ENCODE measurements around the gene RNASEH2A.
"Not testable (repeated sequence)": the region's sequence is repeated elsewhere in the genome, so short reads cannot be mapped to it uniquely, and the experiment has no call there.

Gene RNASEH2A

DNA sequence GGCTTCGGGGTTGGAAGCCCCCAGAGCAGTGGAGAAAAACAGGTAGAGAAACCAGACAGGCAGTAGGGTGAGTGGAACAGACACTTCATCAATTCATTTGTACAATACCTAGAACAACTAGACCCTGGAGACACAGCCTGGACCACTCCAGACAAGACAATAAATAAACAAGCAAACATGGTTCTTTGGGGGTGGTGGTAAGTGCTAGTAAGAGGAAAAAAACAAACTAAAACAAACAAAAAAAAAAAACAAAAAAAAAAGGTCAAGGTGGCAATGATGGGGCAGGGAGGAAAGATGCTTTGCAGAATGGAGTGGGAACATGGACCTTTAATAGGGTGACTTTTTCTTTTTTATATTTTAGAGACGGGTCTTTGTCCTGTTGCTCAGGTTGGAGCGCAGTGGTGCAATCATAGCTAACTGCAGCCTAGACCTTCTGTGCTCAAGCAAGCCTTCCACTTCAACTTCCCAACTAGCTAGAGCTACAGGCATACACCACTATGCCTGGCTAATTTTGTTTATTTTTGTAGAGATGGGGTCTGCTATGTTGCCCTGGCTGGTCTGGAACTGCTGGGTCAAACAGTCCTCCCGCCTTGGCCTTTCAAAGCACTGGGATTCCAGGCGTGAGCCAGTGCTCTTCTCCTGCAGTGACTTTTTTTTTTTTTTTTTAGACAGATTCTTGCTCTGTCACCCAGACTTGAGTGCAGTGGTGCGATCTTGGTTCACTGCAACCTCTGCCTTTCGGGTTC lies 12.0 kb upstream of the RNASEH2A start:
- no peak for DNase-seq

DNA sequence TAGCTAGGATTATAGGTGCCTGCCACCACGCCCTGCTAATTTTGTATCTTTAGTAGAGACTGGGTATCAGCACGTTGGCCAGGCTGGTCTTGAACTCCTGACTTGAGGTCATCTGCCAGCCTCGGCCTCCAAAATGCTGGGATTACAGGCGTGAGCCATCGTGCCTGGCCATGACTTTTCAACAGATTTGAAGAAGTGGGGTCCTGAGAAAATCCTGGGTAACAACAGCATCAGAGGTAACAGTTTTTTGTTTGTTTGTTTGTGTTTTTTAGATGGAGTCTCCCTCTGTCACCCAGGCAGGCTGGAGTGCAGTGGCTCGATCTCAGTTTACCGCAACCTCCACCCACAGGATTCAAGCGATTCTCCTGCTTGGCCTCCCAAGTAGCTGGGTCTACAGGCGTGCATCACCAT lies 11.4 kb upstream of the RNASEH2A start:
- no peak for DNase-seq

DNA sequence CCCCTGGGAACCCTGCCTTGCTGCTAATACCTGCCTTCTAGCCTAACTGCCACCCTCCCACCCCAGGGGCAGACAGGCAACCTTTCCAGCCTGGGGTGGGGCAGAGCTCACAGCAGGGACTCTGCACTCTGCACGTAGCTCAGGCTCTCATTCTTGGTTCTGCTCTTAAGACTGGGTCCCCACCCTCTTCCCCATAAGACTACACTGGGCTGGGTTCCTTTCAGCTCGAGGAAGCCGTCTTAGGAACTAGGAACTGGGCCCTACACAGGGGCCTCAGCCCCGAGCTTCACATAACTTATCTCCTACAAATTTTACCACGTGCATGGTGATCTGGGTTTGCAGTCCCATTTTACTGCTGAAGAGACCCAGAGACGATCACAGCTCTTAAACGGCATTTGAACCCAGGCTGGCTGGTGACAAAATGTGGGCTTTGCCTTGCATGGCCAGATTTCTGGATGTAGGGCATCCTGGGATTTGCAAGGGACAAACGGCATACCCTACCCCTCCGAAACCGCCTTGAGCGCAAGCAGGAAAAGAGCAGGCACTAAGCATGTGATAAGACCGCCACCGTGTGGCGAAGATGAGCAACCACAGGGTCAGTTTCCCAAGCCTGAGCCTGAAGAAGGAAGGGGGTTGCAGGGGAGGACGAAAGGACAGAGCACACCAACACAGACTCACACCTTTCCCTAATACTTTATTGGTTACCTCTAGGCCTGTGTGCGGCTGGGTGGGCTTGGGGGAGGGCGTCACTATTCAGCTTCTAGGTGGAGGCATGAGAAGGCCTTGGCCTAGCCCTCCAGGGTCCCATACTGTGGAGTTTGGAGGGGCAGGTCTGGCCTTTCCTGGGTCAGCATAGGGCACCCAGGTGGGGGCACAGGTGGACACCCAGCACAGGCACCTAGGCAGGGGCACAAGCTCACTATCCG lies 10.0 kb upstream of the RNASEH2A start:
- DNase-seq: peak; percentile 54

DNA sequence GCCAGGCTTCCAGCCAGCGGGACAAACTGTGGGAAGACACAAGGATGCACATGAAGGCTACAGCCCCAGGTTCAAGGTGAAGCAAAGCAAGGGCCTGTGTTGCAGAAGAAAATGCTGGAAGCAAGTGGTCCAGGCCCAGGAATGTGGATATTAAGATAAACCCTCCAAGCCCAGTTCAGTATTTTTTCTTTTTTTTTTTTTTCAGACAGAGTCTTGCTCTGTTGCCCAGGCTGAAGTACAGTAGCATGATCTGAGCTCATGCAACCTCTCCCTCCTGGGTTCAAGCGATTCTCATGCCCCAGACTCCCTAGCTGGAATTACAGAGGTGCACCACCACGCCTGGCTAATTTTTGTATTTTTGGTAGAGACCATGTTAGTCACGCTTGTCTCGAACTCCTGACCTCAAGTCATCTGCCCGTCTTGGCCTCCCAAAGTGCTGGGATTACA lies 9.2 kb upstream of the RNASEH2A start:
- no peak for DNase-seq

DNA sequence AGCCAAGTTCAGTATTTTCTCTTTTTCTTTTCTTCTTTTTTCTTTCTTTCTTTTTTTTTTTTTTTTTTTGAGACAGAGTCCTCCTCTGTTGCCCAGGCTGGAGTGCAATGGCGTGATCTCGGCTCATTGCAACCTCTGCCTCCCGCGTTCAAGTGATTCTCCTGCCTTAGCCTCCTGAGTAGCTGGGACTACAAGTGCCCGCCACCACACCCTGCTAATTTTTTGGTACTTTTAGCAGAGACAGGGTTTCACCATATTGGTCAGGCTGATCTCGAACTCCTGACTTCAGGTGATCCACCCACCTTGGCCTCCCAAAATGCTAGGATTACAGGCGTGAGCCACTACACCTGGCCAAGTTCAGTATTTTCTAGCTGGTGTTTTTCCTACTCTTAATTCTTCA lies 8.8 kb upstream of the RNASEH2A start:
- DNase-seq: not testable (repeated sequence)

DNA sequence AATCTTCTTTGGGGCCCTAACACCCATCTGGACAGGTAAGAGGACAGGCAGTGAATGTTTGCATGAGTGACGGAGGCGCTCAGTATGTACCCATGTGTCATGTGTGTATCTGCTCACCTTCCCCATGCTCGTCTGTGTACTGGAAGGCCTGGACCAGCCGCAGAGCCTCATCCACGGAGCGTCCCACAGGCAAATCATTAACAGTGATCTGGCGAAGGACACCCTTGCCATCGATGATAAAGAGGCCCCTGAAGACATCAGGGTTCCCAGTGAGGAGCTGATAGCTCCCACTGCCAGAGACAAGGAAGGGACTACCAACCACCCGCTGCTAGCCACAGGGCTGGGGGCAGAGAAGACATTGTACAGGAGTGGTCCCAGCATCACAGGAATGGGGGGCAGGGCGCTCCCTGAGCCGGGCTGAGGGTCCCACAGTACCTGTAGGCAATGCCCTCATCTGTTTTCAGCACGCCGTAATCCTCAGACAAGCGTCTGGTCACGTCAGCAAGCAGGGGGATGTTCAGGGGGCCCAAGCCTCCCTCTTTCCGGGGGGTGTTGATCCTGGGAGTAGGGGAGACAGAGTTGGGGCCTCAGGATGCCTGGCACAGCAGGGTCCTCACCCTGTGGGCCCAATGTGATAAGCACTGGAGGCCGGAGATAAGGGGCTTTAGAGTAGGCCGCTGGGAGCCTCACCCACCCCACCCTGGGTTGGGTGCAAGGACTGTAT lies 6.5 kb upstream of the RNASEH2A start:
- DNase-seq: no peak

DNA sequence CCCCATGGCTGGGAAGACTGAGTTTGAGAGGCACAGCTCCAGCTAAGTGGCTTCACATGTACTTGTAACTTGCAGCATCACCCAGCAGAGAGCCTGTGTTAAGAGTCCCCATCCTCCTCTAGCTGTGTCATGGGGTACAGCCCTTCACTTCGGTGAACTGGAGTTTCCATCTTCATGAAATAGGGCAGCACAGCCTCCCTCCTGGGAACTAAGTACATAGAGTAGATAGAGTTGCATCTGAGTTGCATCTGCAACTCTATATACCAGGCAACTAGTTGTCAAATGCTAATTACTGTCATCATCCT lies 6.0 kb upstream of the RNASEH2A start:
- DNase-seq: no peak

DNA sequence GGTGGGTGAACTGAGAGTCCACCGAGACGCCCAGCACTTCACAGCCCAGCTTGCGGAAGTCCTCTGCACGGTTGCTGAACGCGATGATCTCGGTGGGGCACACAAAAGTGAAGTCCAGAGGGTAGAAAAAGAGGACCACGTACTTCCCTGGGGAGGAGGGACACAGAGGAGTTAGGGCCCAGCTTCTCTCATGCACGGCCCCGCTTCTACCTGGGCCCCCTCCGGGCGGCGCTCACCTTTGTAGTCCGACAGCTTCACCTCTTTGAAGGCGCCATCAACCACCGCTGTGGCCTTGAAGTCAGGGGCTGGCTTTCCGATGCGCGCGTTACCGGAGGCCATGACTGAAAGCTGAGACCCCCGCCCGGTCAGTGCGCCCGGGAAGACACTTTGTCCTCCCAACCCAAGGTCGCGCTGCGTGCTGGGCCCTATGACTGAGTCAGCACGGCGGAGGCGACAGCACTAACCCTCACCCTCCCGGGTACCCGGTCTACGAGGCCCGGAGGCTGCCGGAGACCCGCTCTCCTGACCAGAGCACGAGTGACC lies 5.4 kb upstream of the RNASEH2A start:
- no peak for DNase-seq

DNA sequence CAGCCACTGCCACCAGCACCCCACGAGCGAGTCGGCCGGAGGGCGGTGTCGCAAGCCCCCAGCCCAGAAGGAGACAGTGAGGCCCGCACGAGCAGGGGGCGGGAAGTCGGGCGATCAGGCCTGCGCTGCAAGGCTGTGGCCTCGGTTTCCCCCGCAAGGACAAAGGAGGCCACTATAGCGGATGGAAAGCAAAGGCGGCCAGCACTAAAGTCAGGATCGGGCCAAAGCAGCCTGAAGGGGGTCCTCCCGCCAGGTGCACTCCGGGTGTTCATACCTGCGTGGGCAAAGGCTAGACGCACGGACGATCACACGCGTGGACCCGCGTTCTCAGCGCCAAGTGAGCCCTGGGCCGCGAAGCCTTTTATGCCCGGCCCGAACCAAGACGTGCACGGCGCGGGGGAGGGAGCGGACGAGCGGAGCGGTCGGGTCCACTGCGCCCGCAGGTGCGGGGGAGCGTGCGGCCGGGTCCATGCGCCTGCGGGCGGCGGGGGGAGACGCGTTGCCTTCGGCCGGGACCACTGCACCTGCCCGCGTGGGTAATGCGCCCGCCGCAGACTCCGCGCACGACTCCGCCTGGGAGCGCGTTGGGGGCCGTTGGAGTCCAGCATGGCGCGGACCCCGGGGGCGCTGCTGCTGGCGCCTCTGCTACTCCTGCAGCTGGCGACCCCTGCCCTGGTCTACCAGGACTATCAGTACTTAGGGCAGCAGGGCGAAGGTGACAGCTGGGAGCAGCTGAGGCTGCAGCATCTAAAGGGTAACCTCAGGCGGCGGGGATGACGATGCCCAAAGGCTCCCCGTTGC lies 4.7 kb upstream of the RNASEH2A start, which contains the start of the genes PRDX2 and THSD8:
Gene PRDX2, minus strand, starts transcription at position 335 of the 801 bp plus-strand sequence. CDS start 539 bp downstream, outside the sequence.
Gene THSD8, plus strand, starts transcription at position 604 of the 801 bp plus-strand sequence. Its CDS starts 3 bp downstream, at position 607.
- DNase-seq: peak; percentile 35

DNA sequence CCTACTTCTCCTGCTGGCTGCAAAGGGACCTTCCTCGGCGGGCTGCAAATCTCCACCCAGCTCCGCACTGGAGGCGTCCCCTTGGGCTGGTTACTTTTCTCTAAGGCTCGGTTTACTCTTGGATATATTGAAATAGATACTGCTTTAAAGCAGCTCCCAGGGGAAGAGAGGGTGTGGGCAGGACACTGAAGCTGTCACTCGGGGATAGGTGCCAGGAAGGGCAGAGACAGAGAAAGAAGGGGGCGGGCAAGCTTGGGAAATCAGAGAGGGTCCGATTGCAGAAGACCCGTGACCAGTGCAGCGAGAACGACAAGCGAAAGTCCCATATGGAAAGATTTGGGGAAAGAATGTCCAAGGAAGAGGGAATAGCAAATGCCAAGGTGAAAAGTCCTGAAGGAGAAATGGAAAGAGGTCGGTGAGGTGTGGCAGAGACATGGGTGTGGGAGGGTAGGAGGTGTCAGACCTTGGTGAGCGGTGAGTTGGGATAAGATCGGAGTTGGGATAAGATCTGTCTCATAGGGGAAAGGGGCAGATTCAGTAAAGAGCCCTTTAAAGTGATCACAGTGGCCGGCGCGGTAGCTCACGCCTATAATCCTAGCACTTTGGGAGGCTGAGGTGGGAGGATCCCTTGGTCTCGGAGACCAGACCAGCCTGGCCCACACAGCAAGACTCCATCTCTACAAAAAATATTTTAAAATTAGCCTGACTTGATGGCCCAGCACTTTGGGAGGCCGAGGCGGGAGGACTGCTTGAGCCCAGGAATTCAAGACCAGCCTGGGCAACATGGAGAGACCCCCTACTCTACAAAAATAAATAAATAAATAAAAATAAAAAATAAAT lies 3.9 kb upstream of the RNASEH2A start:
- no peak for DNase-seq

DNA sequence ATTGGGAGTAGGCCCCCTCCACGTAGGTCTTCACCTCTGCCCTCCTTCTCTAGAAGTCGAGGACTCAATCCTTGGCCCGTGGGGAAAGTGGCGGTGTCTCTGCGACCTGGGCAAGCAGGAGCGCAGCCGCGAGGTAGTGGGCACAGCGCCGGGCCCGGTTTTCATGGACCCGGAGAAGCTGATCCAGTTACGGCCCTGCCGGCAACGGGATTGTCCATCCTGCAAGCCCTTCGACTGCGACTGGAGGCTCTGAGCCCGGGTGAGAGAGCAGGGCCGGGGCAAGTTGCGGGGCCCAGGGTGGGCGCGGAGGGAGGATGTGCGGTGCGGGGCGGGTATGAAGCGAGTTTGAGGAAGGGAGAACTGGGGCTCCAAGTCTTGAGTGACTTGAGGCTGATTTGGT lies 2.3 kb upstream of the RNASEH2A start:
- DNase-seq: no peak

DNA sequence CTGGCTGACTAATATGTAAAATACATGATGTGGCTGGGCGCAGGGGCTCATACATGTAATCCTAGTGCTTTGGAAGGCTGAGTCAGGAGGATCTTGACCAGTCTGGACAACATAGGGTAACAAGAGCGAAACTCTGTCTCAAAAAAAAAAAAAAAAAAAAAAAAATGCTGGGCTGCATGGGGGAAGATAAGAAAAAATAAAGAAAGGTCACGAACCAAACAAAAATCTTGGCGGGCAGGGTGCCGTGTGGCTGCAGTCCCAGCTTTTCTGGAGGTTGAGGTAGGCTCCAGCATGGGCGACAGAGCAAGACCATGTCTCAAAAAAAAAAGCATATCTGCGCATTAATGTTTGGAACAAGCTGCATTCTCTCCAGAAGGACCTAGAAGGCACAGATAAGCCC lies 8.7 kb downstream of the RNASEH2A start:
- DNase-seq: no peak

DNA sequence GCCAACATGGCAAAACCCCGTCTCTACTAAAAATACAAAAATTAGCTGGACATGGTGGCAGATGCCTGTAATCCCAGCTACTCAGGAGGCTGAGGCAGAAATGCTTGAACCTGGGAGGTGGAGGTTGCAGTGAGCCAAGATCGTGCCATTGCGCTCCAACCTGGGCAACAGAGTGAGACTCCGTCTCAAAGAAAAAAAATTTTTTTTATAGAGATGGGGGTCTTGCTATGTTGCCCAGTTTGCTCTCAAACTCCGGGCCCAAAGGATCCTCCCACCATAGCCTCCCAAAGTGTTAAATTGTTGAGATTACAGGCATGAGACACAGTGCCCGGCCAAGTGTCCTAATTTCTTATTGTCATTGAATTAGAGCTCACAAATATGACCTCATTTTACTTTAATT lies 10.8 kb downstream of the RNASEH2A start:
- DNase-seq: not testable (repeated sequence)

DNA sequence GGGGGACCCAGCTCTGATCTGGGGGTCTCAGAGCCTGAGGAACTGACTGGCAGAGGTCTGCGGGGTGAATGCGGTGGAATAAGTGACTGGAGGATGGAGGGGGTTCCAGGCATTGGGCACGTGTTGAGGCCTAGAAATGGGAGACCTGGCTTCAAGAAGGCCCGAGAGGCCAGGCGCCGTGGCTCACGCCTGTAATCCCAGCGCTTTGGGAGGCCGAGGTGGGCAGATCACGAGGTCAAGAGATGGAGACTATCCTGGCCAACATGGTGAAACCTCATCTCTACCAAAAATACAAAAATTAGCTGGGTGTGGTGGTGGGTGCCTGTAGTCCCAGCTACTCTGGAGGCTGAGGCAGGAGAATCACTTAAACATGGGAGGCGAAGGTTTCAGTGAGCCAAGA lies 11.4 kb downstream of the RNASEH2A start:
- DNase-seq: not testable (repeated sequence)

DNA sequence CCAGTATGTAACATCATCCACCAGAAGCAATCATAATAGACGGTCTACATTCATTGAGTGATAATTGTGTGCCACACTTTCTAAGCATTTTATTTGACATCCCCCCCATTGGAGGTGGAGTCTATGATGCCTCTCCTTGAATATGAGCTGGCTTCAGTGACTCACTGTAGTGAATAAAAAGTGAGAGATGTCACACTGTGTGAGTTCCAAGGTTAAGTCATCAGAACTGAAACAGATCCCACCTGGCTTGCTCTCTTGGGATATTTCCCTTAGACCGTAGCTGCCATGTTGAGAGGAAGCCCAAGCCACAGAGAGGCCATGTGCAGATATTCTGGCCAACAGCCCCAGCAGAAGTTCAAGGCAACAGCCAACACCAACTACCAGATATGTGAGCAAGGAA lies 15.4 kb downstream of the RNASEH2A start:
- no peak for DNase-seq

DNA sequence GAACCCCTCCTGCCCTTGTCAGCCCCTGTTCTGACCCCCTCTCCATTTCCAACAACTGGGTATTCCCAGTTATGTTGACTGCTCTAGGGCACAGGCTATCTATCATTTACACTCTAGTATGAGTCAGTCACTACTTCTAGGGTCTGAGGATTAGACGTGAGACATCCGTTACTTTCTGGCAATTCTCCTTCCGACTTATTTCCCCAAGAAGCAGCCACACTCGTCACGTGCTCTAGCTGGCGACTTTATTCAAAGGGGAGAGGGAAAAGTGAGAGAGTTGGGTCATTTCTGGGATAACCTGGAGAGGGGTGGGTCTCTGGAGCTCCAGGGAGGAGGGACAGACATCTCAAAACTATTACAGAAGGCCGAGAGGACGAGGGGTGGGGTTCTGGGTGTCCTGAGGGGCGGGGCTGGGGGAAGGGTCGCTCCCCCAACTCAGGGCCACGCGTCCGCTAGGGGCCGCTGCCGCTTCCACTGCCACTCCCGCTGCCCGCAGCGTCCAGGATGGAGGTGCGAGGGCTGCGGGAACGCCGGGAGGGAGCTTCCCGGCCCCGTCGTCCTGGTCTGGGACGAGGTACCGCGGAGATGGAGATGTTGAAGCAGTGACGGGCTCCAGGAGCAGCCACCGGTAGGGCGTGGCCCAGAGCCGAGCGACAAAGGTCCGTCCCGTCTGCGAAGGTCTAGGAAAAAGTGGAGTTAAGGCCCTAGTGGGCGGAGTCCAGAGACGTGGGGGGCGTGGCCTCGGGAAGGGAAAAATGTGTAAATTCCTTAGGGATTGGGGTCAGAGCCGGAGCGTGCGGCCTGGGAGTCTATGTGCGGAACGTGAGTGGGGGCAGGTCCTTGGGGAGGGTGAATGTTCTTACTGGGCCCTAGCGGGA lies 19.1 kb downstream of the RNASEH2A start:
- no peak for DNase-seq

DNA sequence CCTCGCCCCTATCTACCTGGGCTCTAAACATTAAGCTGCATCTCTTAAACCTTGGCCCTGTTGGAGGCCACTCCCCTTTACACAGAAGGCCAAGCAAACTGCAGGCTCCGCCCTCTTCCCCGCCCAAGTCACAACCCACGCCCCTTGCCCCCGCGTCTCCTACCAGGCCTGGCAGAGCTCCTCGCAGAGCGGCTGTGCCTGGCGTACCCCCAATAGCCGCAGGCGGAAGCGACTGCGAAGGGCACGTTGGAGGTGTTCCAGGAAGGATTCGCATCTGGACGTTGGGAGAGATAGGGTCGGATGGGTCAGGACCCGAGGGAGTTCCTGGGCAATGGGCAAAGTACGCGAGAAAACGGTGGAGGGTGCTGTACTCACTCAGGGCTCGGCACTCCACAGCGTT lies 22.1 kb downstream of the RNASEH2A start:
- peak; percentile 16 for DNase-seq

DNA sequence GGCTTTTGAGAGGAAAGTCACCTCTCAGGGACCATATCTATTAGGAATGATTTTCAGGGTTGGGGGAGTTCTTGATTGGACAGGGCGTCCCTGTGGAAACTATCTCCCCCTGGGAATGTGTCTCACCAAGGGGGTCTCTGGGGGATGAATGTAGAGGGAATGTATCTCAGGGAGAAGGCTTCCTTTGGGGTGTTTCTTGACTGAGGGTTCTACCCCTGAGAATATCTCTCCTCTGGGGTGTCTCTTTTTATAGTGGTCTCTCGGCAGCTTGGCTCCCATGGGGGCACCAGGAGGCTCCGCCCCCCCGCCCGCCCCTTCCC lies 27.0 kb downstream of the RNASEH2A start:
- no peak for DNase-seq

DNA sequence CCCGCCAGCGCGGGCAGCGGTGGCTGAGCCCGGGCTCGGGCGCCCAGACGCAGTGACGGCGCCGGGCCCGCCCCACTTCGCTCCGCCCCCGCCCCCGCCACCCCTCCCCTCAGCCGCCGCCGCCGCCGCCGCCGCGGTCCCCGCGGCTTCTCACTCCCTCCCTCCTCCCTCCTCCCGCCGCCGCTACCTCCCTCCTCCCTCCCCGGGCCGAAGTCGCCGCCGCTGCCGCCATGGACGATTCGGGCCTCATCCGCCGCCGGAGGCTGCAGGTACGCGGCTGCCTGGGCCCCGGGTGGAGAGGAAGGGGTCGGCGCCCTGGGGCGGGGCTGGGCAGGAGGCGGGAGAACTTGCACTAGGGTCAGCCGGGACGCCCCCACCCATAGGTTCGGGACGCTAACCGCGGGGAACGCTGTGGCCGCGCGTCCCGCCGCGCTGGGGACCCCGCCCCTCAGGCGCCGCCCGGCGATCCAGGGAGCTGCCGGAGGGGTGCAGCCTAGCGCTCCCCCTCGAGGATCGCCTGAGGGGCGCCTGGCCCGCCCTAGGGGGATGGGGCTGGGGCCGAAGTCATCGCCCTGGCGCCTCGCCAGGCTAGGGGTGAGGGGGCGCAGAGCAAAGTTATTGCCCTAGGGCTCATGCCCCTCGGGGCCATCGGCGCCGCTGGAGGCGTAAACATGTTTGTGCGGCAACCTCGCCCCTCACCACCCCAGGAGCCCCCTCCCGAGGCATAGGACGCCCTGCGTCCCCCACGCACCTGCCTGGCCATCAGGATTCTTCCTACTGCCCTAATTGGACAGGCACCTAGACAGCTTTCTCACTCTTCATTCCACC lies 27.6 kb downstream of the RNASEH2A start:
- DNase-seq: peak; percentile 12
